HG03457 (cell line): Measurements from ENCODE around the gene HADH.
"Not testable (repeated sequence)": the region's sequence is repeated elsewhere in the genome, so short reads cannot be mapped to it uniquely, and the experiment has no call there.

Experiments used
- ATAC-seq: cut with Tn5 transposase; IDR thresholded peaks from one replicate; pipeline ENCODE4 v1.9.1; 2021; ENCODE audit warnings: moderate number of reproducible peaks; ENCODE audit not compliant: unreplicated experiment

HADH gene

GRCh38 chr4:107994894-107995293 lies 5.2 kb downstream of the HADH start:
- no peak for ATAC-seq

- ATAC-seq = no peak
These were observed 7.5 kb downstream of the HADH start for GRCh38 chr4:107996949-107997788.

GRCh38 chr4:107997794-107998193 lies 8.1 kb downstream of the HADH start:
- no peak for ATAC-seq

- ATAC-seq = no peak
These were observed 10.3 kb downstream of the HADH start for GRCh38 chr4:107999932-108000539.

GRCh38 chr4:108001540-108002135 lies 11.9 kb downstream of the HADH start:
- ATAC-seq = no peak

GRCh38 chr4:108003982-108004515 lies 14.4 kb downstream of the HADH start:
- no peak for ATAC-seq

GRCh38 chr4:108004646-108005045 lies 15.0 kb downstream of the HADH start:
- no peak for ATAC-seq

- ATAC-seq = no peak
These were observed 16.1 kb downstream of the HADH start for GRCh38 chr4:108005807-108006206.

- ATAC-seq = no peak
These were observed 16.7 kb downstream of the HADH start for GRCh38 chr4:108006361-108006760.

GRCh38 chr4:108007984-108008383 lies 18.3 kb downstream of the HADH start:
- ATAC-seq = no peak

- ATAC-seq = no peak
These were observed 19.0 kb downstream of the HADH start for GRCh38 chr4:108008721-108009120.

- no peak for ATAC-seq
These were observed 20.5 kb downstream of the HADH start for GRCh38 chr4:108010167-108010566.

GRCh38 chr4:108012382-108012781 lies 22.7 kb downstream of the HADH start:
- ATAC-seq = not testable (repeated sequence)

- ATAC-seq = no peak
These were observed 23.6 kb downstream of the HADH start for GRCh38 chr4:108013327-108013726.

- no peak for ATAC-seq
These were observed 24.3 kb downstream of the HADH start for GRCh38 chr4:108013955-108014354.

- ATAC-seq = no peak
These were observed 28.6 kb downstream of the HADH start for GRCh38 chr4:108018040-108018883.

GRCh38 chr4:108018884-108019187 lies 29.1 kb downstream of the HADH start:
- no peak for ATAC-seq

- ATAC-seq = no peak
These were observed 34.6 kb downstream of the HADH start for GRCh38 chr4:108024085-108024877.

- ATAC-seq = no peak
These were observed 35.1 kb downstream of the HADH start for GRCh38 chr4:108024878-108025165.

GRCh38 chr4:108029016-108029720 lies 39.5 kb downstream of the HADH start:
- no peak for ATAC-seq
